ENCODE data around the gene ARHGEF38.

DNA sequence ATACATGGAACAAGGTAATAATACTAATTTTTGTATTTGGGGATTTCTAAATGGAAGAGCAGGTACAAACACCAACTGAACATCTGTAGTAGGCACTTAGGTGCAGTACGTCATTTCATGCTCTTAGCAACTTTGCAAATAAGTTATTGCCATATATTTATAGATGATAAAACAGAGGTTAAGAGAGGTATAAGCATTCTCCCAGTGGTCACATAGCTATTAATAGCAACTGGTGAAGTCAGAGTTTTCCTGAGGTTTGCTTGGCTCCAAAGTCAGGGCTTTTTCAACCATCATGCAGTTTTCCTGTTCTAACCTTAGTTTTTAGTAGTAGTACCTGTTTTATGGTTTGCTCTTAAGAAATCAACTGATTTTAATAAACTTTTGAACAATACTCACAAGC is 10.9 kb downstream of the ARHGEF38 start:
- TF ChIP-seq POLR2A (IDR thresholded peaks at IDR 0.05), result no peak
- TF ChIP-seq, protein P1, sequence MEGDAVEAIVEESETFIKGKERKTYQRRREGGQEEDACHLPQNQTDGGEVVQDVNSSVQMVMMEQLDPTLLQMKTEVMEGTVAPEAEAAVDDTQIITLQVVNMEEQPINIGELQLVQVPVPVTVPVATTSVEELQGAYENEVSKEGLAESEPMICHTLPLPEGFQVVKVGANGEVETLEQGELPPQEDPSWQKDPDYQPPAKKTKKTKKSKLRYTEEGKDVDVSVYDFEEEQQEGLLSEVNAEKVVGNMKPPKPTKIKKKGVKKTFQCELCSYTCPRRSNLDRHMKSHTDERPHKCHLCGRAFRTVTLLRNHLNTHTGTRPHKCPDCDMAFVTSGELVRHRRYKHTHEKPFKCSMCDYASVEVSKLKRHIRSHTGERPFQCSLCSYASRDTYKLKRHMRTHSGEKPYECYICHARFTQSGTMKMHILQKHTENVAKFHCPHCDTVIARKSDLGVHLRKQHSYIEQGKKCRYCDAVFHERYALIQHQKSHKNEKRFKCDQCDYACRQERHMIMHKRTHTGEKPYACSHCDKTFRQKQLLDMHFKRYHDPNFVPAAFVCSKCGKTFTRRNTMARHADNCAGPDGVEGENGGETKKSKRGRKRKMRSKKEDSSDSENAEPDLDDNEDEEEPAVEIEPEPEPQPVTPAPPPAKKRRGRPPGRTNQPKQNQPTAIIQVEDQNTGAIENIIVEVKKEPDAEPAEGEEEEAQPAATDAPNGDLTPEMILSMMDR (IDR thresholded peaks at IDR 0.05), result no peak
